G401.6 (cell line): ENCODE measurements around the gene COL27A1.
A peak's percentile ranks its signal among the peaks of the same experiment; 100 is the strongest.
"Not testable (repeated sequence)": the region's sequence is repeated elsewhere in the genome, so short reads cannot be mapped to it uniquely, and the experiment has no call there.

Experiments
- FAIRE-seq: peaks from 2 replicates; lab custom pipeline; 2012; peaks lifted over from hg19 to GRCh38; lab: Jason Lieb, UNC

COL27A1 gene

GRCh38 chr9:114325684-114326254 lies 170.4 kb downstream of the COL27A1 start:
- not testable (repeated sequence) for FAIRE-seq

GRCh38 chr9:114327749-114328148 lies 172.4 kb downstream of the COL27A1 start:
- no peak for FAIRE-seq

- not testable (repeated sequence) for FAIRE-seq
These were observed 173.1 kb downstream of the COL27A1 start for GRCh38 chr9:114328357-114328820.

- not testable (repeated sequence) for FAIRE-seq
These were observed 173.7 kb downstream of the COL27A1 start for GRCh38 chr9:114328937-114329624.

GRCh38 chr9:114329625-114330022 lies 174.3 kb downstream of the COL27A1 start, which contains the start of gene ORM2:
Gene ORM2 (plus strand): TSS chr9:114329869. CDS start chr9:114329905, 36 bp downstream.
- FAIRE-seq = not testable (repeated sequence)

GRCh38 chr9:114330636-114331035 lies 175.3 kb downstream of the COL27A1 start:
- no peak for FAIRE-seq

- not testable (repeated sequence) for FAIRE-seq
These were observed 176.2 kb downstream of the COL27A1 start for GRCh38 chr9:114331229-114332195.

- FAIRE-seq = not testable (repeated sequence)
These were observed 177.2 kb downstream of the COL27A1 start for GRCh38 chr9:114332474-114333040.

GRCh38 chr9:114333718-114334117 lies 178.4 kb downstream of the COL27A1 start:
- not testable (repeated sequence) for FAIRE-seq

- no peak for FAIRE-seq
These were observed 179.2 kb downstream of the COL27A1 start for GRCh38 chr9:114334490-114334889.

GRCh38 chr9:114335745-114336144 lies 180.4 kb downstream of the COL27A1 start:
- no peak for FAIRE-seq

- FAIRE-seq = no peak
These were observed 180.8 kb downstream of the COL27A1 start for GRCh38 chr9:114336157-114336556.

- FAIRE-seq = no peak
These were observed 181.5 kb downstream of the COL27A1 start for GRCh38 chr9:114336699-114337395.

- no peak for FAIRE-seq
These were observed 182.8 kb downstream of the COL27A1 start for GRCh38 chr9:114338187-114338586.

- FAIRE-seq = peak; percentile 36
These were observed 184.0 kb downstream of the COL27A1 start for GRCh38 chr9:114339130-114339908.

- FAIRE-seq = no peak
These were observed 186.0 kb downstream of the COL27A1 start for GRCh38 chr9:114341152-114341830.

GRCh38 chr9:114341991-114342390 lies 186.7 kb downstream of the COL27A1 start:
- FAIRE-seq = no peak

- no peak for FAIRE-seq
These were observed 187.6 kb downstream of the COL27A1 start for GRCh38 chr9:114342755-114343440.

- no peak for FAIRE-seq
These were observed 188.3 kb downstream of the COL27A1 start for GRCh38 chr9:114343471-114344187.
